ENCODE measurements around the gene ARHGAP26.

ARHGAP26 gene

DNA sequence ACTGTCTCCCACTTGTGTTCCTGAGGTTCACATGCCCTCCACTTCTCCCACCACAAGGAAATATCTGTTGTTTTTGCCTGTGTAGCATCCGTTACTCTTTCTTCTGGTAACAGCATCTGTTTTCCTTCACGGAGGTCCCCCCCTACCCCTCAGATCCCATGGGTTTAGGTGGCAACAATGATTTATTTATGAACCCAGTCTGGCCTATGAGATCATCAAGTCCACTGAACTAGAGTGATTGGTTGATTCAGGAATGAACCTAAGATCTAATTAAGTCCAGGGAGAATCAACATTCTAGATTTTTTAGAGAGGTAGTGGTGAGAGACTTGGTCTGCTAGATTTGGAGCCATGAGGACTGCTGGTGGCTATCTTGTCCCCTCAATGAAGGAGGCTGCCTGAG is 466.5 kb downstream of the ARHGAP26 start:
- DNase-seq: no peak

DNA sequence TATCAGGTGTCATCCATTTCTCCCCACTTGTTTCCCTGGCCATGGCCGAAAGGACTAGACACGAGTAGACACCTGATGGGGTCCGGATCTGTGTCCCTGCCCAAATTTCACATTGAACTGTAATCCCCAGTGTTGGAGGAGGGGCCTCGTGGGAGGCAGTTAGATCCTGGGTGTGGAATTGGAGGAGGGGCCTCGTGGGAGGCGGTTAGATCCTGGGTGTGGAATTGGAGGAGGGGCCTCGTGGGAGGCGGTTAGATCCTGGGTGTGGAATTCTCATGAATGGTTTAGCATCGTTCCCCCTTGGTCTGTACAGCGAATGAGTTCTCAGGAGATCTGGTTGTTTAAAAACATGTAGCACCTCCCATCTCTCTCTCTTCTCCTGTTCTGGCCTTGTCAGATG is 467.5 kb downstream of the ARHGAP26 start:
- no peak for DNase-seq

DNA sequence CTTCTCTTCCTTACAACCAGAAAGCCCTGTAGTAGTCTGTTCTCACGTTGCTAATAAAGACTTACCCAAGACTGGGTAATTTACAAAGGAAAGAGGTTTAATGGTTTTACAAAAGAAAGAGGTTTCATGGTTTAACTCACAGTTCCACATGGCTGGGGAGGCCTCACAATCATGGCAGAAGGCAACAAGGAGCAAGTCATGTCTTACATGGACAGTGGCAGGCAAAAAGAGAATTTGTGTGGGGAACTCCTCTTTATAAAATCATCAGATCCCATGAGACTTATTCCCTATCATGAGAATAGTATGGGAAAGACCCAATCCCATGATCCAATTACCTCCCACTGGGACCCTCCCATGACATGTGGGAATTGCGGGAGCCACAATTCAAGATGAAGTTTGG is 468.4 kb downstream of the ARHGAP26 start:
- DNase-seq: no peak

DNA sequence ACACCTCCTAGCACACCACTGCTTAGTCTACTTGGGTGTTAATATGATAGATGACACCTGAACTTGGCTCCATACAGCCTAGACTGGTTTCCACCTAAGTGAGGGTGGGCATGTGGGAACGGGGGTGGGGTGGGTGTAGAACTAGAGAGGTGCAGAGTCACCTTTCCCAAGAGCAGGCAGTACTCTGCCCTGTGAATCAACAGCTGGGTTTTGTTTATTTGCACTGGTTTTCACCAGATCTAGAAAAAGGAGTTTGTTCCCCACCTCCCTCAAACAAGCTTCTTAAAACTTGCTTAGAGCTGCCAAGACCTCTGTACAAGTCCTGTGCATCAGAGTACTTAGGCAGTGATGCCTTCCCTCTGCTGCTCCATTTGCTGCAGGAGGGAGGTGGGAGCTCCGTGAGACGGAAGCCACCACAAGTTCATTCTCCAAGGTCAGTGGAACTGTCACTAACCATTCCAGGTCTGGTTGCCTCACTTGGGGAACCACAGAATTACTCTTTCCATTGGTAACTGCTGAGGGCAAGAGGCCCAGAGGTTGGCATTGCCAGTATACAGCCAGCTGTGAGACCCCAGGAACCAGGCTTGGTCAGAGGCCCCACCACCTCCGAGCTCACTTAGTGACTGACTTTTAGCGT is 469.8 kb downstream of the ARHGAP26 start:
- DNase-seq: no peak

DNA sequence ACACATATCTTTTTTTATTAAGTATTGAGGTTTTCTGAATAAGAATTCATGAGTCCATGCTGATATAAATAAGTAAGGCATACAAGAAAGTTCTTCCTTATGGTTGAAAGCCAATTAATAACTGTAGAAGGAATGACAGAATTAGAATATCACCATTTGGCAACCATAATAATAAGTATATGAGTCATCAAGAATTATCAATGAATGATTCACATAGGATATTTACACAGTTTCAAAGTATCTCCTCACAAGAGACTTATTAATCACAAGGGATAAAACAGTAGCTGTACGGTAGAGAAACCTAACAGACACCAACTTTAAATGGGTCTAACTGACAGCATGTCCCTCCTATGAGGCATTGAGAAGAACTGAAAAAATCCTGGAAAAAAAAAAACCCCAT is 471.7 kb downstream of the ARHGAP26 start:
- DNase-seq: no peak

DNA sequence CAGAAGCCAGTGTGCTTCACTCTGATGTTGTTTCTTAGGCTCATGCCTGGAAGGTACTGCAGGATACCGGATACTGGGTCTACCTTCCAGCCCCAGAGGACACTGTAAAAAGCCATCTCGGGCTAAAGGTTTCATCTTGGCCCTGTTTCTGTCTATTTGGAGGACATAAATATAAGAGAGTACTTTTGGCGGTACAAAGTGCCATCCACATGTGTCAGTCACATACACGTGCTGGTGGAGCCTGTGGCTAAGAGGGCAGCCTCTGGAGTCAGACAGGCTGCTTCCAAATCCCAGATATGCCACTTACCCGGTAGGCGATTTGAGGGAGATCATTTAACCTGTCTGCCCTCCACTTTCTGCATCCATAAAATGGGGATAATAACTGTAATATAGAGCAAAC is 472.9 kb downstream of the ARHGAP26 start:
- no peak for DNase-seq

DNA sequence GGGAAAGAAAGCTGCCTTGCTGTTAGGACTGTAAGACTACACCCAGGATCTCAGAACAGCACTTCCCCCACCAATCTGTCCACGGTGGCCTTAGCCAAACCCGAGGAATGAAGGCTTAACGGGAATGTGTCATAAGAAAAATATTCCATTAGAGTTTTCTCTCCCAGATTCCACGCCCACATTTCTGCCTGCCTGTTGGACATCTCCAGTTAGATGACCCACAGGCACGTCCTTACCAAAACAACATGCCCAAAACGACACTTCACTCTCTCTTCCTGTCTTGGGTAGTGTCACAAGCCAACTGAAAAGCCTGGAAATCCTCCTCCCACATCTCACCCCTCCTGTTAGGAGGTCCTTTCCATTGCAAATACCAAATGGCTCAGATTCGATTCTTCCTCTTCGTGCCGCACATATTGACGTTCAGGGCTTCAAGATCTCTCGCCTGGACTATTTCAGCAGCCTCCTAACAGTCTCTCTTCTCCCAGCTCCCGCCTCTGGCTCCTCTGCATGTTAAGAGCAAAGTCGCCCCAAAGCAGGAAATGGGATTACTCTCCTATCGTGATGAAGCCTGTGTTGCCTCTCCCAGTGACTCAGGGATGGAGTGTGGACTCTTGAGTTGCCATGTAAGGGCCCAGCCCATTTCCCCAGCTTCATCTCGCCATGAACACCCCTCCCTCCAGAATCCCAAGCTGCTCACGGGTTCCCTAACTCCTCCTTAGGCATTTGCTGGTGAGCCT is 474.0 kb downstream of the ARHGAP26 start:
- DNase-seq: no peak

DNA sequence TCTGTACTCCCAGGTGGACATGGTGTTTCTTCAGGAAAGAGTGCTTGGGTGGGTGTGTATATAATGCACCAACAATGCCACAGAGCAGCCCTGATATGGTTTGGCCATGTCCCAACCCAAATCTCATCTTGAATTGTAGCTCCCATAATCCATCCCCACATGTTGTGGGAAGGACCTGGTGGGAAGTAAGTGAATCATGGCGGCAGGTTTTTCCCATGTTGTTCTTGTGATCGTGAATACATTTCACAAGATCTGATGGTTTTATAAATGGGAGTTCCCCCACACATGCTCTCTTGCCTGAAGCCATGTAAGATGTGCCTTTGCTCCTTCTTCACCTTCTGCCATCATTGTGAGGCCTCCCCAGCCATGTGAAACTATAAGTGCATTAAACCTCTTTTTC is 474.8 kb downstream of the ARHGAP26 start:
- no peak for DNase-seq

DNA sequence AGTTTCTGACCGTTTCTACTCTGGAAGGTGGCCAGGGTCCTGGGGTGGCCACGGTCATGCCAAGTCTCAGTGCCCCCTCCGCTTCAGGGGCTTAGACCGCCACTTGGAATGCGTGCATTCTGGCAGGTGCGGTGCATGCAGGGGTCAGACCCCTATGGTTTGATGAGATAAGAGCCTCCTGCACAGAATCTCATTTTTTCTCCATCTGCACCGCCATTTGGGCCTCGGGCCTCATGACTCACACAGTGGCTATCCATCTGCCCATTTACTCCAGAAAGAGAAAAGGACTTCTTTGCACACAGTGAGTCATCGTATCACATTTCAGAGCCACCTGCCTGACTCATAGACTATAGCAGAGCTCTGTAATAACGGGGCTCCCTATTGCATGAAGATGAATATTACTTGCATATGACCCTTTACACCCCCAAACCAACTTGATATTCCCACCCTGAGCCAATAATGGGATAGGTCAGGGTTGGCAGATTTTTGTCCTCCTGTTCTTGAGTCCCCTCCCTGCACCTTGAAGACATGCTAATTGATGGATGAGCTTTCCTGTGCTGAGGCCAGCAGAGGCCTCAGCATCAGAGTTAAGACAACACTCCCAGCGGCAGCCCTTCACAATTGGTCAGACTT is 475.9 kb downstream of the ARHGAP26 start:
- DNase-seq: no peak

DNA sequence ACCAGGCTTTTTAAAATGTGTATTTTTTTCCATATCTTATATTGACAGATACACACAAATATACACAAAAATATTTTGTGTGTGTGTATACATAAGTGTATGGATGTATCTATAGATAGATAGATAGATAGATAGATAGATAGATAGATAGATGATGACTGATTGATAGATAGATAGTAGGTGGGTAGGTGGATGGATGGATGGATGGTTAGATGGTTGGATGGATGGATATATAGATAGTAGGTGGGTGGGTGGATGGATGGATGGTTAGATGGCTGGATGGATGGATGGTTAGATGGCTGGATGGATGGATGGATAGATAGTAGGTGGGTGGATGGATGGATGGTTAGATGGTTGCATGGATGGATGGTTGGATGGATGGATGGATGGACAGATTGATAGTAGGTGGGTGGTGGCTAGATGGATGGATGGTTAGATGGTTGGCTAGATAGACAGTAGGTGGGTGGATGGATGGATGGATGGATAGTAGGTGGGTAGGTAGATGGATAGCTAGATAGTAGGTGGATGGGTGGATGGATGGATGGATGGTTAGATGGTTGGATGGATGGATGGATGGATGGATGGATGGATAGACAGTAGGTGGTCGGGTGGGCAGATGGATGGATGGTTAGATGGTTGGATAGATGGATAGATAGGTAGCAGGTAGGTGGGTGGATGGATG is 477.1 kb downstream of the ARHGAP26 start:
- no peak for DNase-seq

DNA sequence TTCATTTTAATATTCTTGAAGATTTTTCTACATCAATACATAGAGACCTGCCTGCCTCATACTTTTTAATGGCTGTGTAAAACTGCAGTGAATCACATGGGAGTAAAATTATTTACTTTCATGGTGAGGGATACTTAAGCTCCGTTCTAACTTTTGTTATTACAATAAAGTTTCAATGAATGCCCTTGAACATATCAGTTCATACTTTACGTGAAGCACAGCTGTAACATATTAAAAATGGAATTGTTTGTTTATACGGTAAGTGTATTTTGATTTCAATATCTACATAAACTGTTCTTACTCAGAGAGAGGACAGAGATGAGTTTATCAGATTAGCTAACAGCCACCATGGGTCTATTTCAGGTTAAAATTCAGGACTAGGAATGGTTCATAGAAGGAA is 478.2 kb downstream of the ARHGAP26 start:
- no peak for DNase-seq

DNA sequence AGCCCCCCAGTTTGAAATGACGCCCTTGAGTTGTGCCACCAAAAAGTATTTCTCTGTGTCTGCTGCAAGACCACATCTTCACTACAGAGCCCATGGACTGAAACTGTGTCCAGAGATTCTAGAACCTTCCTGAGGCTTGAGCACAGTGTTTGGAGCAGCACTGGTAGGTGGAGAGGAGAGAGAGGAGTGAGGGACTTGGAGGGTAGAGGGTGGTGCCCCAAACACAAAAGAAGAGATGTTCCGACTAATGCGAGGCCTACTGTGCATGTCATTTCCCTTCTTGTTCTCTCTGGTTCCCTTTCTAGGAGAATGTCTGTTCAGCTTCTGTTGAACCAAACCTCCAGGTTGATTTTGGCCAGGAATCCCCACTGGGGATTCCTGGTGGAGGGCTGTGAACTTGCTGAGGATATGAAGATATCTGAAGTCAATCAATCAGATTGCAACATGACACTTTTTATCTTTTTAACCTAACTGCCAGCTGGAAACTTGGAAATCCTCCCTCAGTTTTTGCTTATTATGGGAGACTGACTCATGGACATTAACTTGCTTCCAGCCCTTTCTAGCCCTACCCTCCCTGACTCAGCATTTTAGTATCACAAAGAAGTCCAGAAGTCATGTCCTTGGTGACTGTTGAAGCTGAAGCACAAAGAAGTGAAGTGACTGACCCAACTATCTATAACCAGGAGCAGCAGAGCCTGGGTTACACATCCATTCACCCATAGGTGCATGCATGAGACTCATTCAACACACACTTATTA is 478.8 kb downstream of the ARHGAP26 start:
- DNase-seq: no peak

DNA sequence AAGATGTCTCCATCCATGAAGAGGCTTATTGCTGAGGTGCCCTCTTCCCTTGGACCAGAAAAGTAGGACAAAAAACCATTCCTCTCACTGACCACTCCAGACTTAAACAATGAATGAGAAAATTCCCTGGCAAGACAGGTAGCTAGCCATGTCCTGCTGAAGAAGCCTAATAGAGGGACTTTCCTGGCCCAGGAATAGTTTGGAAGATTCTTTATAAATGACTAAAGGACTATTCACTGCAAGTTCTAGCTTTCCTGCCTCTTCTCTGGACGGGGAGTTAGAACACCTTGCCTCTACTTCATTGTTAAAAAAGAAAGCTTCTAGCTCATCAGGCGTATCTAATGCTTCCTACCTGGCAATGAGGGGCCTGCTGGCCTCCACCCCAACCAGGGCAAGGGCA is 479.7 kb downstream of the ARHGAP26 start:
- no peak for DNase-seq

DNA sequence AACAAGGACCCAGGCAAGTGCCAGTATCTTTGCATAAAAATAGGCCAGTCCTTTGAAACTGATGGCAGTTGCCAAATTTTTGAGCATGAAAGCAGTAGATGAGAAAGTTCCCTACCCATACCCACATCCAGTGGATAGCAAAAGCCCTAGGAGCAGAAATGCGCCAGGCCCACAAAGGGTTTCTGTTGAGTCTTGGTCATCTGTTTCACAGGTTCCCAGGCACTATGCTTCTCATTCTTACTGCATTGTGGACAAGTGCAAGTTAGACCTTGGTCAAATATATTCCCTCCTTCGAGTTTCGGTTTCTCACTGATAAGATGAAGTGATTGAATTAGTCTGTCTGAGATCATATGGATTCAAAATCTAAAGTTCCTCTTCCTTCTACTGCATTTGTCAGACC is 481.0 kb downstream of the ARHGAP26 start:
- no peak for DNase-seq

DNA sequence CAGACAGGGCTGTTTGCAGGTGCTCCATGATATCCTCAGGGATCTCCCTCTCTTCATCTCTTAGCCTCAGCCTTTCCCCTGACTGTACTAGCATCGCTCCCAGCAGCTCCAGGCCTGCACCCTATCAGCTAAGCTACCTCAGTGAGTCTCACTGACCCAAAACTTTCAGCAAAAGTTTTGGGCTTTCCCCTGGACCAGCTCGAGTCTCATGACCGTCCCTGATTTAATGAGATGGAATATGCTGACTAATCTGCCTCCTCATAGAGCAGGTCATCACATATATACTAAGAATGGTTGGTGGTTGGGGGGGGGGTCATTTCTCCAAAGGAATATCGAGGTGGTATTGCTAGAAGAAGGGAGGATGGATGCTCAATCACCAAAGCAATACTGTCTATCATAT is 481.8 kb downstream of the ARHGAP26 start:
- no peak for DNase-seq

DNA sequence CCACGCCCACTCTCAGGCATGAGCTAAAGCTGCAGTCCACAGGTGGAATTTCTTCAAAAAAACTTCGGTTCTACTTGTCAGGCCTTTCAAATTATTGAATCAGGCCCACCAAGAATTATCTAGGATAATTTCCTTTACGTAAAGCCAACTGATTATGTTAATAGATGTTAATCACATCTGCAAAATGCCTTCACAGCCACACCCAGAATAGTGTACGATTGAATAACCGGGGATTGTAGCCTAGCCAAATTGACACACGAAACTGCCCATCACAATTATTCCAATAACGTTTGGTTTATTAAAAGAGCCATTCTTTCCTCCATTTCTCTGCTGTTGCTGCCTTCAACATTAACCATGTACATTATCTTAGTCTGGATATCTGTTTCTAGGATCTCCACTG is 484.6 kb downstream of the ARHGAP26 start:
- DNase-seq: no peak

DNA sequence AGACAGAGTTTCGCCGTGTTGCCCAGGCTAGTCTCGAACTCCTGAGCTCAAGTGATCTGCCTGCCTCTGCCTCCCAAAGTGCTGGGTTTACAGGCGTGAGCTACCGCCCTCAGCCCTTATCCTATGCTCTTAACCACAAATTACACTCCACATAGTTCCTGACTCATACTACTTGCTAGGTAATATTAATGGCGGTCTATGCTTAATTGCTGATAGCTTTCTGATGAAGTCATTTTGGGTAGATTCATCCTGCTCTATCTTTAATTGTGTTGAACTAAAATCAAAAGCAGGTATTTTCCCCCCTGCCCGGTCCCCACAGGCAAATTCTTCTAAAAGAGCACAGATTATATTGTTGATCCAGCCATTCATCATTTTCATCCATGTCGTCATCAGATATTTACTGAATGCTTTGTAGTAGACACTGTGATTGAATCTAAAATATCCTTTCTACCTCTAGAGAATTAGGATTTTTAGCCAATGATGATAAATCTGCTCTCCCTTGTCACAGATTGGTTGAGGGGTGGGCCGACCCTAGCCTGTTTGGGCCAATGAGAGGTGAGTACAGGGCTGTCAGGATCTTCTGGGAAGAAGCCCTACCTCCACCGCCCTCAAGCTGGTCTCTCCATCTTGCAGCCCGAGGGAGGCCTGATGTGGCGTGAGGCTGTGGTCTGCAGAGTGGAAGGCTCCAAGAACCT is 488.5 kb downstream of the ARHGAP26 start:
- DNase-seq: no peak

DNA sequence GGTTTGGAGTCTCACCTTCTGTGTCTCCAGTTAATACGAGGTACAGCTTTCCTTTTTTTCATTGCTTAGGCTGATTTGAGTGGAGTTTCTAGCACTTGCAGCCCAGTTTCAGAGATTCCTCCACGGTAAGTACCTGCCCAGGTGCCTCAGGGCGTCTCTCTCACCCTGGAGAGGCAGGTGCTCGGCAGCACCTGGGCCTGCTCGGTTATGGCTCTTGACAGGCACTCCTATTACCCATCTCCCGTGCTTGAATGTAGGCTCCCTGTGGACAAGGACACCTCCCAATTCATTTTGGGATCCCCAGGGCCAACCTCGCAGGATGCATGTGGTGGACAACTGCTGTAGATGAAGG is 489.1 kb downstream of the ARHGAP26 start:
- DNase-seq: no peak

DNA sequence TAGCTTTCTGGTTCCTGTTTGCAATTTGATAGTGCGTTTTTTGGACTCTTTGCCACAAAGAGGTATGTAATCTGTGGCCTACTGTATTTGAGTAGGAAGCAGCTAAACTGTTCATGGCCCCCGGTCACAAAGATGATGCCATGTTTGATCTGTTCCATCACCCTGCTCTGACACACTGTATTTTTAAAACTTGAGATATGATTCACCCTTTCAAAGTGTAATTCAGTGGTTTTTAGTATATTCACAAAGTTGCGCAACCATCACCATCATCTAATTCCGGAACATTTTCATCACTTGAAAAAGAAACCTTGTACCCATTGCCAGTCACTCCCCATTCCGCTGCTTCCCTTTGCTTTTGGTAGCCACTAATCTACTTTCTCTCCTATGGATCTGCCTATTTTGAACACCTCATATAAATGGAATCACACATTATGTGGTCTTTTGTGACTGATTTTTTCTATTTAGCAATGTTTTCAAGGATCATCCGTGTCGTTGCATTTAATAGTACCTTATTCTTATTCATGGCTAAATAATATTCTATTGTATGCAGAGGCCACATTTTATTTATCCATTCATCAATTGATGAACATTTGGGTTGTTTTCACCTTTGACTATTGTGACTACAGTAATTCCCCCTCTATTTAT is 491.7 kb downstream of the ARHGAP26 start:
- peak; percentile 23 for DNase-seq

DNA sequence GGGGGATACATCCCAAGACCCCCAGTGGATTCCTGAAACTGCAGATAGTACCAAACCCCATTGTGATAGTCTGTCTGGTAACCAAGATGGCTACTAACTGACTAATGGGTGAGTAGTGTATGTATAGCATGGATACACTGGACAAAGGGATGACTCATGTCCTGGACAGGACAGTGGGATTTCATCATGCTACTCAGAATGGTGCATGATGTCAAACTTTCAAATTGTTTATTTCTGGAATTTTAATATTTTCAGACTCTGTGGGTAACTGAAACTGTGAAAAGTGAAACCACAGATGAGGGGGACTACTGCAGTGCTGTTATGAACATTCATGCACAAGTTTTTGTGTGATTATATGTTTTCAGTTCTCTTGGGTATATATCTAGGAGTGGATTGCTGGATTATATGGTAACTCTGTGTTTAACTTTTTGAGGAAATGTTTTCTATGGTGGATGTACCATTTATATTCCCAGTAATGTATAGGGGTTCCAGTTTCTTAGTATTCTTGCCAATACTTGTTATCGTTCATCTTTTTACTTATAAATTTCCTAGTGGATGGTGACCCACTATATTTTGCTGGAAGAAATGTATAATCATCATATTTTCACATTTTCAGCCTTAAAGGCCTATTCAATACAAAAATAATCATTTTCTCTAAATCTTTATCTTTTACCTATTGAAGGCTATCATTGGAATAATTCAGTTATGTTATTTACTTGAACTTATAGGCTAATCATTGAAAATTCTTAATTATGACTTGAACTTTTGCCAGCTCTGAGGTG is 492.4 kb downstream of the ARHGAP26 start:
- DNase-seq: no peak

DNA sequence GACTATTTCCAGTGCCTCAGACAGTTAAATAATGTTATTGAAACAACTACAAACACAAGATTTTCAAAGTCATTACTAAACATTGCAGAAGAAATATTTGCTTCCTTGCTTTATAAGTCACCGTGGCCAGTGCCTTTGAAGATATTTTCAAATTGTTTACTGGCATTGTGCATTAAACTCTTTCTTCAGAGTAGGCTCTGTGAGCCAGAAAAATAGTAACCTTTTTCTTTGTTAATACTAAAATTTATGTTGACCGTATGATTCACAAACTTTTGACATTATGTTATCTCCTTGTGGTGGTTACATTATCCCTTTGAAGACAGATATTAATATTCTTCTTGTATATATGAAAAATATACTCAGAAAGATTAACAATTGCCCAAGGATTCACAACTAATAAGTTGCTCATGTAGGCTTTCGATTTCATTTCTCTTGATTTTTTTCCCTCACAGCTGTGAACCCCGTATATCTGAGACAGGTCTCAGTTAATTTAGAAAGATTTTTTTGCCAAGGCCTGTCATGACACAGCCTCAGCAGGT is 493.2 kb downstream of the ARHGAP26 start:
- DNase-seq: no peak
